Gastroesophageal sphincter (tissue), 4 donors: ENCODE measurements around the gene HLA-DOA. TPM values are rescaled to one million over a fixed set of nuclear protein-coding genes. Genes with fewer than 3 reads are reported as not detected.

ENCODE experiments used
- ATAC-seq: fragments of 150-250 bp; one replicate; pipeline ENCODE4 v1.9.1; 2016; ENCODE audit warnings: mild to moderate bottlenecking, moderate library complexity
- H3K27ac ChIP-seq, 4 donors: fragments of 200-600 bp; sonication (generic) in 3 of 4; 1 replicate in 3 of 4; 2 replicates in 1 of 4; pipeline ENCODE4 v1.5.1; 2016 to 2019
- H3K27me3 ChIP-seq: fragments of 200-600 bp; sonication (generic); one replicate; pipeline ENCODE4 v1.5.1; 2019
- H3K36me3 ChIP-seq, 2 donors: fragments of 200-600 bp; sonication (generic); one replicate each; pipeline ENCODE4 v1.5.1; 2019; ENCODE audit warnings: control low read depth in 1 of 2
- H3K4me1 ChIP-seq, 3 donors: fragments of 200-600 bp; sonication (generic); 1 replicate in 2 of 3; 2 replicates in 1 of 3; pipeline ENCODE4 v1.5.1; 2016 to 2019; ENCODE audit warnings: control low read depth in 2 of 3
- H3K4me3 ChIP-seq, 2 donors: fragments of 200-600 bp; sonication (generic); one replicate each; pipeline ENCODE4 v1.5.1; 2019; ENCODE audit warnings: mild to moderate bottlenecking in 1 of 2, moderate library complexity in 1 of 2
- H3K9me3 ChIP-seq, 3 donors: fragments of 200-600 bp; sonication (generic); one replicate each; pipeline ENCODE4 v1.5.1; 2017 to 2019; ENCODE audit warnings: control low read depth in 2 of 3
- CTCF ChIP-seq, 4 experiments: fragments of 200-600 bp in 2 of 4; fragments of 450-650 bp in 2 of 4; sonication (generic) in 1 of 4; IDR thresholded peaks; one replicate each; pipeline ENCODE4 v1.5.1; 2017 to 2019; ENCODE audit warnings: antibody characterized with exemption in 4 of 4, mild to moderate bottlenecking in 2 of 4, moderate library complexity in 2 of 4
- EP300 ChIP-seq: sonication (generic); formaldehyde crosslinking; IDR thresholded peaks from one replicate; pipeline ENCODE4 v1.6.1; 2017; ENCODE audit warnings: antibody characterized with exemption, mild to moderate bottlenecking
- POLR2A ChIP-seq, 2 donors: fragments of 450-650 bp; IDR thresholded peaks; one replicate each; pipeline ENCODE4 v1.6.1; 2017; ENCODE audit warnings: antibody characterized with exemption in 2 of 2, mild to moderate bottlenecking in 2 of 2, moderate library complexity in 1 of 2
- POLR2AphosphoS5 ChIP-seq: sonication (generic); formaldehyde crosslinking; IDR thresholded peaks from one replicate; pipeline ENCODE4 v1.6.1; 2017; ENCODE audit warnings: antibody characterized with exemption
- WGBS, 2 donors: methylation state at CpG; one replicate each; pipeline ENCODE4 v1.1.5; 2018; ENCODE audit warnings: low coverage in 1 of 2; 5-methylcytosine and 5-hydroxymethylcytosine counted together
- total RNA-seq, 4 donors: library from RNA; depleted of rRNA; stranded (reverse); fragments of >200 nt; gene quantifications; one replicate each; pipeline ENCODE4 v1.1.0, GENCODE V29; 2016

The HLA-DOA gene
- total RNA-seq, 4 donors from 2014 or later: 1.1 to 4.4 (median 1.8) TPM

- peaks cover 15% of the 10 kb centered on the region for H3K27me3 ChIP-seq
- no peaks in the 10 kb centered on the region for H3K9me3 ChIP-seq
- H3K4me1 ChIP-seq: no peaks in the 10 kb centered on the region
- ATAC-seq: no peak
- H3K36me3 ChIP-seq: no peaks in the 10 kb centered on the region
- H3K4me3 ChIP-seq: no peak overlapping the region
- no peak overlapping the region for H3K27ac ChIP-seq
- 87 to 91% methylated on average over 9 of the region's 9 CpGs for WGBS, 2 donors
- no peak for TF ChIP-seq CTCF (IDR thresholded peaks at IDR 0.05)
- TF ChIP-seq POLR2AphosphoS5: no peak
- no peak for TF ChIP-seq EP300
- TF ChIP-seq POLR2A (IDR thresholded peaks at IDR 0.05): no peak
Measured at GRCh38 chr6:32993363-32993973, 15.9 kb downstream of the HLA-DOA start.

GRCh38 chr6:32991972-32992371 is 17.4 kb downstream of the HLA-DOA start:
- Histone ChIP-seq H3K9me3 (no peaks in the 10 kb centered on the region), H3K4me3 (no peak overlapping the region), H3K36me3 (no peaks in the 10 kb centered on the region), H3K27ac (no peak overlapping the region), H3K27me3 (peaks cover 4% of the 10 kb centered on the region), H3K4me1 (no peaks in the 10 kb centered on the region)
- TF ChIP-seq POLR2A (IDR thresholded peaks at IDR 0.05) (no peak), EP300 (no peak), CTCF (IDR thresholded peaks at IDR 0.05) (no peak), POLR2AphosphoS5 (no peak)
- 70 to 71% methylated on average over 2 to 3 of the region's 4 CpGs for WGBS, 2 donors
- ATAC-seq: no peak

GRCh38 chr6:32989368-32989767 is 20.0 kb downstream of the HLA-DOA start:
- no peak for TF ChIP-seq POLR2A (IDR thresholded peaks at IDR 0.05)
- no peak for TF ChIP-seq CTCF (IDR thresholded peaks at IDR 0.05)
- TF ChIP-seq EP300: no peak
- no peak for TF ChIP-seq POLR2AphosphoS5
- Histone ChIP-seq H3K4me1 (peaks cover 0 to 8% (median 0%) of the 10 kb centered on the region in 3 donors), H3K27ac (no peak overlapping the region), H3K36me3 (no peaks in the 10 kb centered on the region), H3K27me3 (no peaks in the 10 kb centered on the region), H3K9me3 (no peaks in the 10 kb centered on the region), H3K4me3 (no peak overlapping the region)
- no peak for ATAC-seq
- 93 to 100% methylated on average over 1 of the region's 1 CpG for WGBS, 2 donors

- ATAC-seq: peak; percentile 79
- peak; percentile 79 to 95 (median 82) for TF ChIP-seq CTCF (IDR thresholded peaks at IDR 0.05)
- no peak for TF ChIP-seq POLR2A (IDR thresholded peaks at IDR 0.05)
- Histone ChIP-seq H3K27ac (peak overlapping the region in 1 of 4 donors; percentile 14), H3K4me3 (no peak overlapping the region), H3K36me3 (peaks cover 0 to 22% of the 10 kb centered on the region in 2 donors), H3K4me1 (peaks cover 0 to 44% (median 2%) of the 10 kb centered on the region in 3 donors), H3K9me3 (no peaks in the 10 kb centered on the region), H3K27me3 (no peaks in the 10 kb centered on the region)
- 13 to 21% methylated on average over 6 to 9 of the region's 9 CpGs for WGBS, 2 donors
Measured at GRCh38 chr6:32984622-32985389, 24.6 kb downstream of the HLA-DOA start.
